ENCODE measurements around the gene CPA2. TPM values are rescaled to one million over a fixed set of nuclear protein-coding genes. Genes with fewer than 3 reads are reported as not detected.

The CPA2 gene
- total and polyA plus RNA-seq, 2 of the 4 experiments (the other 2 are of a cell fraction): 0.05 TPM; not detected in 1

GRCh38 chr7:130218806-130219620, 47.6 kb upstream of the CPA2 start:
- no TSS peak for BruUV-seq (replicated peaks)
- WGBS, 2 experiments (ENCODE audit: extremely low coverage in 2 of 2, insufficient read length in 1 of 2): 85% methylated on average over 2 of the region's 5 CpGs; no CpG with 5 or more reads in 1 of the 2 experiments
- dilution Hi-C loops (cut with HindIII; ENCODE audit: low sequenced_read_pairs, unreplicated experiment): no loop called here

More at GRCh38 chr7:130218806-130219620, 47.6 kb upstream of the CPA2 start:
- Histone ChIP-seq H3K23ac (ENCODE audit: low read depth, low read length) (no peak overlapping the region), H3K79me1 (ENCODE audit: low read depth in 1 of 2, low read length in 2 of 2) (no peaks in the 10 kb centered on the region), H3K9ac (ENCODE audit: low read depth, low read length) (no peak overlapping the region), H2BK120ac (ENCODE audit: low read depth, low read length) (no peak overlapping the region), H3K56ac (ENCODE audit: extremely low read depth, insufficient read depth, low read length) (no peak overlapping the region), H2BK20ac (ENCODE audit: low read depth, low read length) (no peak overlapping the region), H3K9me3 (ENCODE audit: control insufficient read depth, insufficient read depth, low read length) (no peaks in the 10 kb centered on the region), H3K4me1 (ENCODE audit: control insufficient read depth, insufficient read depth, low read length) (no peaks in the 10 kb centered on the region), H3K27ac (ENCODE audit: insufficient read depth, low read length) (no peak overlapping the region), H2BK5ac (ENCODE audit: low read depth, low read length, poor library complexity, severe bottlenecking) (no peak overlapping the region), H4K91ac (ENCODE audit: insufficient read depth, low read depth, low read length) (no peak overlapping the region), H3K18ac (ENCODE audit: low read depth, low read length) (no peak overlapping the region), H3K4me2 (ENCODE audit: low read depth, low read length) (no peak overlapping the region), H4K5ac (ENCODE audit: low read depth, low read length) (no peak overlapping the region), H2AK5ac (ENCODE audit: low read depth, low read length) (no peak overlapping the region), H2BK15ac (ENCODE audit: low read depth, low read length) (no peak overlapping the region), H3K27me3 (ENCODE audit: control insufficient read depth, insufficient read depth, low read length) (peaks cover 7% of the 10 kb centered on the region; the same call in 1 of the 2 replicates), H2AK9ac (replicated peaks; ENCODE audit: low read depth, low read length, poor library complexity) (no peak overlapping the region), H3K14ac (replicated peaks; ENCODE audit: low read depth, low read length) (no peak overlapping the region), H3K4me3 (ENCODE audit: insufficient read depth, low read depth, low read length) (no peak overlapping the region), H3K36me3 (ENCODE audit: control insufficient read depth, insufficient read depth, low read length) (no peaks in the 10 kb centered on the region), H3K4ac (ENCODE audit: low read depth, low read length) (no peak overlapping the region), H4K8ac (ENCODE audit: low read depth in 2 of 2, low read length in 2 of 2) (no peak overlapping the region), H3K9me1 (ENCODE audit: insufficient read depth, low read length) (no peaks in the 10 kb centered on the region), H4K20me1 (ENCODE audit: insufficient read depth, low read length) (no peaks in the 10 kb centered on the region), H2AFZ (replicated peaks; ENCODE audit: low read length, poor library complexity) (no peak overlapping the region)
- no peak for TF ChIP-seq RFX5 (IDR thresholded peaks at IDR 0.05; ENCODE audit: low read depth, low read length)
- no peak for TF ChIP-seq NFE2L2 (IDR thresholded peaks at IDR 0.05; ENCODE audit: low read depth, low read length)
- TF ChIP-seq BHLHE40 (IDR thresholded peaks at IDR 0.05; ENCODE audit: low read depth, low read length): no peak
- intact Hi-C loops (cut with micrococcal nuclease) (no loop called here), in situ Hi-C loops (cut with MboI; ENCODE audit: low sequenced_read_pairs) (no loop called here)
- ChIA-PET CTCF (no interaction called here), POLR2A (ENCODE audit: unreplicated experiment) (no interaction called here)
- no peak for DNase-seq
- no peak for ATAC-seq (ENCODE audit: low read depth)
